VCaP (cell line): ENCODE data around the gene METTL16.

Experiments
- H3K27ac ChIP-seq: fragments of 450-650 bp; 2 replicates; pipeline ENCODE4 v1.5.1; 2017
- TF ChIP-seq, protein P1 (sequence below): fragments of 450-650 bp; conservative IDR thresholded peaks from 2 replicates; pipeline ENCODE4 v1.5.1; 2017; ENCODE audit warnings: mild to moderate bottlenecking, moderate library complexity

METTL16 gene

DNA sequence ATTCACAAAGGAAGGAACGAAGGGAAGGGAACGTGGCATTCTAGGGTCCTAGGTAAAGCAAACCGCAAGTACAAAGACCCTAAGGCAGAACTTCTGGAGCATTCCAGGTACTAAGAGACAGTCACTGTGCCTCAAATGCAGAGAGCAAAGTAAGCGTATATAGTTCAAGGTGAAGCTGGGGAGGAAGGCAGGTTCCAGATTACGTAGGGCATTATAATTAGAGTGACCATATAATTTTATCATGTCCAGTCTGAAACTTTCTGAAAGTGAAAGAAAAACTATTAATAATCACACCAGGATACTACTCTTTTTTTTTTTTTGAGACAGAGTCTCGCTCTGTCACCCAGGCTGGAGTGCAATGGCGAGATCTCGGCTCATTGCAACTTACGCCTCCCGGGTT, 25.7 kb downstream of the METTL16 start:
- TF ChIP-seq, protein P1, sequence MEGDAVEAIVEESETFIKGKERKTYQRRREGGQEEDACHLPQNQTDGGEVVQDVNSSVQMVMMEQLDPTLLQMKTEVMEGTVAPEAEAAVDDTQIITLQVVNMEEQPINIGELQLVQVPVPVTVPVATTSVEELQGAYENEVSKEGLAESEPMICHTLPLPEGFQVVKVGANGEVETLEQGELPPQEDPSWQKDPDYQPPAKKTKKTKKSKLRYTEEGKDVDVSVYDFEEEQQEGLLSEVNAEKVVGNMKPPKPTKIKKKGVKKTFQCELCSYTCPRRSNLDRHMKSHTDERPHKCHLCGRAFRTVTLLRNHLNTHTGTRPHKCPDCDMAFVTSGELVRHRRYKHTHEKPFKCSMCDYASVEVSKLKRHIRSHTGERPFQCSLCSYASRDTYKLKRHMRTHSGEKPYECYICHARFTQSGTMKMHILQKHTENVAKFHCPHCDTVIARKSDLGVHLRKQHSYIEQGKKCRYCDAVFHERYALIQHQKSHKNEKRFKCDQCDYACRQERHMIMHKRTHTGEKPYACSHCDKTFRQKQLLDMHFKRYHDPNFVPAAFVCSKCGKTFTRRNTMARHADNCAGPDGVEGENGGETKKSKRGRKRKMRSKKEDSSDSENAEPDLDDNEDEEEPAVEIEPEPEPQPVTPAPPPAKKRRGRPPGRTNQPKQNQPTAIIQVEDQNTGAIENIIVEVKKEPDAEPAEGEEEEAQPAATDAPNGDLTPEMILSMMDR = no peak
- H3K27ac ChIP-seq = peak overlapping the region; percentile 89

DNA sequence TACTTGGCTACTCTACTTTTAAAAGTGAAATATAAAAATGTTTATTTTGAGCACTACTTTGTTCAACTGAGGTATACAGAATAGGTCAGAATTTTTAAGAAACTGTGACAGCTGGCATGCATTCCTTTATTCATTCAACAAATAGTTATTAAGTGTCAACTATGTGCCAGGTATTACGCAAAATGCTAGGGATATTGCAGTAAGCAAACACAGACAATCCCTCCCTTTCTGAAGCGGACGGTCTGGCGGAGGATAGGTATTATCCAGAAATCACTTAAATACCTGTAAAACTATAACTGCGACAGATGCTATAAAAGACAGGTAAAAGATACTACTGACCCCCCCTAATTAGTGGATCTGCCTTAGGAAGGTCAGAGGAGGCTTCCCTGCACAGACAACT, 26.1 kb downstream of the METTL16 start:
- TF ChIP-seq, protein P1 = no peak
- H3K27ac ChIP-seq = peak overlapping the region; percentile 89

- H3K27ac ChIP-seq = peak overlapping the region; percentile 89
- TF ChIP-seq, protein P1 = no peak
These were observed 26.8 kb downstream of the METTL16 start for GRCh38 chr17:2484876-2485275.

DNA sequence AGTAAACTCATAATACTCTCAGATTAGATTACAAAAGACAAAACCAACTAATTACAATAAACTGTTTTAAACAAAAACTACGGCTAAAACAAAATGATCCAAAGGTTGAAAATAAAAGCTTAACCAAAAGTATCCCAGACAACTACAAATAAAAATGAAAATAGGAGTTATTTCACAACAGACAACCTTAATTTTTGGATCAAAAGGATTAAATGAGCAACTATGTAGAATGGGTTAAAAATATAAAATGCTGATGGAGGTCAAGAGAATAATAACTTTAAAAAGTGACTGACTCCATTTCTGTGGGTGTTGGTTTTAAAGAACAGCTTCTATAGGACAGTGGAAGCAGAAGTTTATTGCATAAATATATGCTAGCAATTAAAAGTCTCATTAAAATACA, 28.6 kb downstream of the METTL16 start:
- H3K27ac ChIP-seq = peak overlapping the region; percentile 54
- TF ChIP-seq, protein P1 = no peak

DNA sequence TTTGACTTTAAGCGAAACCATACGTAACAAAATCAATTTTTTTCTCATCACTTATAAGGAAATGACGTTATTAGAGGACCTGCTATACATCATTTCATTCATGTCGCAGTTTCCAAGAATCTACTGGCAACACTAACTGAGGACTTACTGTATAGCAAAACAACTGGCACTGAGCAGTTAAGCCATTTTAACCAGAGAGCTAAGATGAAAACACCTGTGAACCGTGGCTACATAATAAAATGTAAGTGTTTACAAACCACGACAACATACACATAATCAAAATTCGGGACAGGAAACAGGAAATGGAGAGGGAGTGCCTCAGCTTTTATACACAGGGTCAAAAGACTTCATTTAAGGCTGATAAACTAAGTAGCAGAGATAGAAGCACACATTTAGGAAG, 29.5 kb downstream of the METTL16 start:
- H3K27ac ChIP-seq = peak overlapping the region; percentile 54
- TF ChIP-seq, protein P1 = no peak

DNA sequence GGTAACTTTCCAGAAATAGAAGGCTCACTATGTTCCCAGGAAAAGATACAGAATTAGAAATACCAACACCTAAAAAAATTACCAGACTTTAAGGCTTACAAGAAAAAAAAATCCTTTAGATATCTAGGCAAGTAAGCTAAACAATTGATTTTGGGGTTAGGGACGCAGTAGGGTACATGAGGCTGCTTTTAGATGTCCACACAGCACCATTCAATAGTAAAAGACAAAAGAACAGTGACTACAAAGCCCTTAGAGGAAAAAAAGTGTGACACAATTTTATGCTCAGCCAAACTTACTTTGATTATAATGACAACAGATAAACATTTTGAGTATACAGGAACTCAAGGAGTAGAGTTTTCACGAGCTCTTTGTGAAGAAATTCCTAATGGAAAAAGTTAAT, 29.9 kb downstream of the METTL16 start:
- peak overlapping the region; percentile 54 for H3K27ac ChIP-seq
- TF ChIP-seq, protein P1 = no peak

DNA sequence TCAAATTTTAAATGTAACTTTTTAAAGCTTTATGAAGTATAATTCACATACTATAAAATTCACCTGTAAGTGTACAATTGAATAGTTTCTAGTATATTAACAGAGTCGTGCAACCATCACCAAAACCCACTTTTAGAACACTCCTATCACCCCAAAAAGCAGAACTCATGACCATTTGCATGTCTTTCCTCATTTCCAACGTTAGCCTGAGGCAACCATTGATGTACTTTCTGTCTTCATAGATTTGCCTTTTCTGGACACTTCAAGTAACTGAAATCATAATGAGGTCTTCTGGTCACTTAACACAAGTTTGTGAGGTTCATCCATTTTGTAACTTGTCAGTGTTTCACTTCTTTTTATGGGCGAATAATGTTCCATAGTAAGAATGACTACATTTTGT, 33.2 kb downstream of the METTL16 start:
- TF ChIP-seq, protein P1 = no peak
- no peak overlapping the region for H3K27ac ChIP-seq

- H3K27ac ChIP-seq = no peak overlapping the region
- TF ChIP-seq, protein P1 = no peak
These were observed 36.6 kb downstream of the METTL16 start for GRCh38 chr17:2475056-2475455.
